SU-DHL-6 (cell line): ENCODE data around the gene CDH13.

Experiments used
- EZH2phosphoT487 ChIP-seq: fragments of 200-600 bp; sonication (generic), shearing (Covaris generic); conservative IDR thresholded peaks from 2 replicates; pipeline ENCODE4 v1.6.1; 2018; ENCODE audit warnings: mild to moderate bottlenecking, antibody characterized with exemption, low read length, moderate library complexity, mixed read lengths
- TF ChIP-seq, protein P1 (sequence below): fragments of 200-600 bp; sonication (generic); IDR thresholded peaks from one replicate; pipeline ENCODE4 v1.5.1; 2017; ENCODE audit warnings: antibody characterized with exemption, mild to moderate bottlenecking, low read length, moderate library complexity; ENCODE audit not compliant: insufficient read depth, poor library complexity, severe bottlenecking

DNA sequence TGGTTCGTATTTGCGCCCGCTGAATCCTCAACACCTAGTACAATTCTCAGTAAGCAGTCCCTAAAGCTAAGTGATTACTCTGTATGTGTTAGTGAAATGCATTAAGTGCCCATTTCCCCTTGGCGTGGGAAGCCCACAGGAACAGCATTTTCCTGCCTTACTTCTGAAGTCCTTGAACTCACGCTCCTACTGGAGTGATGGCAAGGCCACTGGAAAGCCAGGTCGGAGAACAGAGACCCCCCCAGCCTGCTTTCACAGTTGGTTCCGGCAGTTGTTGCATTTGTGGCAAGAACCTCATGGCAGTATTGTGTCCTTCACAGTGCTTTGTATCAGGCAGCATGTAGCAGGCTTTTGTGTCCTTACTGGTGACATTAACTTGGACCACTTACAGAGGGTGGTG, 340.7 kb downstream of the CDH13 start:
- TF ChIP-seq, protein P1, sequence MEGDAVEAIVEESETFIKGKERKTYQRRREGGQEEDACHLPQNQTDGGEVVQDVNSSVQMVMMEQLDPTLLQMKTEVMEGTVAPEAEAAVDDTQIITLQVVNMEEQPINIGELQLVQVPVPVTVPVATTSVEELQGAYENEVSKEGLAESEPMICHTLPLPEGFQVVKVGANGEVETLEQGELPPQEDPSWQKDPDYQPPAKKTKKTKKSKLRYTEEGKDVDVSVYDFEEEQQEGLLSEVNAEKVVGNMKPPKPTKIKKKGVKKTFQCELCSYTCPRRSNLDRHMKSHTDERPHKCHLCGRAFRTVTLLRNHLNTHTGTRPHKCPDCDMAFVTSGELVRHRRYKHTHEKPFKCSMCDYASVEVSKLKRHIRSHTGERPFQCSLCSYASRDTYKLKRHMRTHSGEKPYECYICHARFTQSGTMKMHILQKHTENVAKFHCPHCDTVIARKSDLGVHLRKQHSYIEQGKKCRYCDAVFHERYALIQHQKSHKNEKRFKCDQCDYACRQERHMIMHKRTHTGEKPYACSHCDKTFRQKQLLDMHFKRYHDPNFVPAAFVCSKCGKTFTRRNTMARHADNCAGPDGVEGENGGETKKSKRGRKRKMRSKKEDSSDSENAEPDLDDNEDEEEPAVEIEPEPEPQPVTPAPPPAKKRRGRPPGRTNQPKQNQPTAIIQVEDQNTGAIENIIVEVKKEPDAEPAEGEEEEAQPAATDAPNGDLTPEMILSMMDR = no peak
- no peak for TF ChIP-seq EZH2phosphoT487
